K562 (cell line): ENCODE results near the gene GMDS. TPM values are rescaled to one million over a fixed set of nuclear protein-coding genes. Genes with fewer than 3 reads are reported as not detected.

Source experiments
- ATAC-seq: fragments of 200-7000 bp; cut with Tn5 transposase; 3 replicates; pipeline ENCODE4 v1.9.1; 2020; ENCODE audit warnings: moderate library complexity
- BruUV-seq: library from RNA; stranded (reverse); fragments of 400-500 nt; replicated peaks from 2 replicates; lab custom pipeline; 2021; lab: Mats Ljungman, UMichigan
- CTCF ChIA-PET: fragments of 300-600 bp; formaldehyde crosslinking; extraction: SDS; loops from one replicate; lab custom pipeline; 2021; ENCODE audit warnings: low intra/inter-chr PET ratio; lab: Yijun Ruan, JAX
- POLR2A ChIA-PET: fragments of 300-600, 350-650 bp; sonication (Branson Sonifier 250); formaldehyde crosslinking; extraction: SDS; loops from one replicate; lab custom pipeline; 2021; ENCODE audit warnings: antibody characterized with exemption, inconsistent platforms; lab: Yijun Ruan, JAX
- DNase-seq, 4 experiments: peaks; one replicate each; pipeline versions ENCODE4 v3.0.0 to v3.0.0-alpha.2; 2011 to 2018; ENCODE audit warnings: low spot score in 3 of 4, mixed read lengths in 3 of 4; ENCODE audit errors: extremely low read depth in 1 of 4
- FAIRE-seq: peaks from 2 replicates; lab custom pipeline; 2011; peaks lifted over from hg19 to GRCh38; lab: Jason Lieb, UNC
- H2AFZ ChIP-seq: 2 replicates; pipeline ENCODE4 v1.6.0; 2011; ENCODE audit warnings: low read depth, low read length, control low read depth, inconsistent platforms
- H3K27ac ChIP-seq: fragments of 200-600 bp; 3 replicates; pipeline ENCODE4 v1.8.0; 2011; ENCODE audit warnings: low read depth, mild to moderate bottlenecking, control low read depth, inconsistent platforms, low read length, moderate library complexity, mixed read lengths; ENCODE audit errors: extremely low read depth
- H3K27me3 ChIP-seq, 2 experiments: fragments of 300-600 bp in 1 of 2; 2 replicates in 1 of 2; 3 replicates in 1 of 2; pipeline versions ENCODE4 v1.6.0 to v1.8.0; 2011; ENCODE audit warnings: inconsistent platforms in 2 of 2, low read length in 2 of 2, mild to moderate bottlenecking in 1 of 2, mixed read lengths in 1 of 2, moderate library complexity in 1 of 2; ENCODE audit not compliant: control insufficient read depth in 2 of 2, insufficient read depth in 2 of 2
- H3K36me3 ChIP-seq: fragments of 300-600 bp; 3 replicates; pipeline ENCODE4 v1.8.0; 2011; ENCODE audit warnings: mild to moderate bottlenecking, low read length, inconsistent platforms; ENCODE audit not compliant: control insufficient read depth, insufficient read depth
- H3K4me1 ChIP-seq, 2 experiments: fragments of 200-600 bp in 1 of 2; replicated peaks in 1 of 2; 2 replicates in 1 of 2; 3 replicates in 1 of 2; pipeline versions ENCODE4 v1.5.1 to v1.8.0; 2011; ENCODE audit warnings: inconsistent platforms in 2 of 2, low read length in 2 of 2, mild to moderate bottlenecking in 1 of 2, mixed read lengths in 1 of 2, moderate library complexity in 1 of 2; ENCODE audit not compliant: control insufficient read depth in 2 of 2, insufficient read depth in 2 of 2
- H3K4me2 ChIP-seq: 2 replicates; pipeline ENCODE4 v1.6.1; 2011; ENCODE audit warnings: low read length, control low read depth, inconsistent platforms, mixed read lengths; ENCODE audit not compliant: insufficient read depth
- H3K4me3 ChIP-seq: fragments of 200-600 bp; sonication (generic), shearing (Covaris generic); 2 replicates; pipeline ENCODE4 v1.5.1; 2016; ENCODE audit warnings: control low read depth, inconsistent platforms
- H3K79me2 ChIP-seq: fragments of 200-600 bp; 3 replicates; pipeline ENCODE4 v1.8.0; 2011; ENCODE audit warnings: low read length, inconsistent platforms; ENCODE audit not compliant: control insufficient read depth, insufficient read depth
- H3K9ac ChIP-seq, 2 experiments: 2 replicates each; pipeline versions ENCODE4 v1.6.0 to v1.6.1; 2011; ENCODE audit warnings: low read depth in 2 of 2, low read length in 2 of 2, control low read depth in 1 of 2, inconsistent platforms in 1 of 2, mild to moderate bottlenecking in 1 of 2, mixed read lengths in 1 of 2; ENCODE audit not compliant: insufficient read depth in 1 of 2
- H3K9me1 ChIP-seq: one replicate; pipeline ENCODE4 v1.6.0; 2011; ENCODE audit warnings: inconsistent platforms, mild to moderate bottlenecking, low read length, moderate library complexity; ENCODE audit not compliant: control insufficient read depth, insufficient read depth
- H3K9me3 ChIP-seq: replicated peaks from 2 replicates; pipeline ENCODE4 v1.5.1; 2011; ENCODE audit warnings: low read depth, low read length, inconsistent platforms; ENCODE audit not compliant: control insufficient read depth, insufficient read depth
- H4K20me1 ChIP-seq: replicated peaks from 2 replicates; pipeline ENCODE4 v1.6.1; 2011; ENCODE audit warnings: low read length, inconsistent platforms, mixed read lengths; ENCODE audit not compliant: control insufficient read depth, insufficient read depth
- DNMT1 ChIP-seq: fragments of 450-650 bp; IDR thresholded peaks from 2 replicates; pipeline ENCODE4 v1.6.1; 2016; ENCODE audit warnings: antibody characterized with exemption, mild to moderate bottlenecking
- ETS1 ChIP-seq: conservative IDR thresholded peaks from 2 replicates; pipeline ENCODE4 v1.6.1; 2011; ENCODE audit warnings: low read depth, mild to moderate bottlenecking, low read length; ENCODE audit not compliant: control insufficient read depth
- NBN ChIP-seq: fragments of 450-650 bp; IDR thresholded peaks from 2 replicates; pipeline ENCODE4 v1.6.1; 2016; ENCODE audit warnings: low read depth, mild to moderate bottlenecking
- TAF7 ChIP-seq: fragments of 450-650 bp; IDR thresholded peaks from 2 replicates; pipeline ENCODE4 v1.6.1; 2016; ENCODE audit warnings: missing genetic modification characterization, missing compliant biosample characterization
- TFE3 ChIP-seq: fragments of 450-650 bp; formaldehyde crosslinking; IDR thresholded peaks from 2 replicates; pipeline ENCODE4 v1.4.0; 2020; ENCODE audit warnings: mild to moderate bottlenecking, mixed read lengths
- TSC22D4 ChIP-seq: fragments of 450-650 bp; IDR thresholded peaks from 2 replicates; pipeline ENCODE4 v1.6.1; 2016; ENCODE audit warnings: missing genetic modification characterization, missing biosample characterization, control low read depth
- ZBTB17 ChIP-seq: fragments of 450-650 bp; formaldehyde crosslinking; IDR thresholded peaks from 2 replicates; pipeline ENCODE4 v1.4.0; 2020; ENCODE audit warnings: mild to moderate bottlenecking
- ZNF165 ChIP-seq: fragments of 250-450 bp; sonication (Bioruptor Pico); IDR thresholded peaks from 2 replicates; pipeline ENCODE4 v1.4.0; 2020; ENCODE audit warnings: borderline replicate concordance
- ZNF197 ChIP-seq: fragments of 200-800 bp; sonication (Bioruptor generic); IDR thresholded peaks from 2 replicates; pipeline ENCODE4 v1.6.1; 2016; ENCODE audit warnings: low read depth, missing genetic modification characterization, missing compliant biosample characterization
- WGBS: fragments of 100-300 bp; shearing (Covaris generic); methylation state at CpG from one replicate; pipeline ENCODE4 v1.1.6; 2016; ENCODE audit warnings: low coverage, mixed read lengths; ENCODE audit not compliant: insufficient coverage; ENCODE audit errors: missing lambda C conversion rate; 5-methylcytosine and 5-hydroxymethylcytosine counted together
- in situ Hi-C: fragments of 300-500 bp; cut with MboI; formaldehyde crosslinking; loops from 4 replicates; pipeline ENCODE4 v1.15.0; 2018; ENCODE audit warnings: inconsistent platforms, mixed read lengths
- intact Hi-C: fragments of 100-400 bp; cut with micrococcal nuclease; formaldehyde crosslinking; loops from 2 replicates; pipeline ENCODE4 v1.14.2; 2022
- polyA plus RNA-seq, 8 experiments: library from polyadenylated mRNA; depleted of rRNA in 4 of 8; stranded (reverse) in 5 of 8; unstranded in 3 of 8; fragments of >200 nt; fragmentation: Nextera tagmentation in 2 of 8; fragmentation: Illumina TruSeq in 1 of 8; extraction: Ambion mirVana in 2 of 8; extraction: Trizol in 1 of 8; gene quantifications; 2 replicates each; pipeline versions ENCODE4 v1.2.1 to v1.2.3, GENCODE V29; 2011 to 2014; ENCODE audit warnings: inconsistent platforms in 1 of 8, missing spikeins in 1 of 8
- total RNA-seq, 7 experiments: library from RNA; depleted of rRNA in 6 of 7; stranded (reverse); fragments of >200 nt in 6 of 7; fragmentation: Illumina TruSeq in 2 of 7; extraction: Trizol in 2 of 7; gene quantifications; 2 replicates each; pipeline versions ENCODE4 v1.2.1 to v1.2.3, GENCODE V29; 2011 to 2021; ENCODE audit warnings: low replicate concordance in 1 of 7

The GMDS gene
- total and polyA plus RNA-seq, 9 of the 15 experiments (the other 6 are each of a cell fraction or from before 2014, with no cell fraction given), result 0.48 to 31.8 (median 13.4) TPM

DNA sequence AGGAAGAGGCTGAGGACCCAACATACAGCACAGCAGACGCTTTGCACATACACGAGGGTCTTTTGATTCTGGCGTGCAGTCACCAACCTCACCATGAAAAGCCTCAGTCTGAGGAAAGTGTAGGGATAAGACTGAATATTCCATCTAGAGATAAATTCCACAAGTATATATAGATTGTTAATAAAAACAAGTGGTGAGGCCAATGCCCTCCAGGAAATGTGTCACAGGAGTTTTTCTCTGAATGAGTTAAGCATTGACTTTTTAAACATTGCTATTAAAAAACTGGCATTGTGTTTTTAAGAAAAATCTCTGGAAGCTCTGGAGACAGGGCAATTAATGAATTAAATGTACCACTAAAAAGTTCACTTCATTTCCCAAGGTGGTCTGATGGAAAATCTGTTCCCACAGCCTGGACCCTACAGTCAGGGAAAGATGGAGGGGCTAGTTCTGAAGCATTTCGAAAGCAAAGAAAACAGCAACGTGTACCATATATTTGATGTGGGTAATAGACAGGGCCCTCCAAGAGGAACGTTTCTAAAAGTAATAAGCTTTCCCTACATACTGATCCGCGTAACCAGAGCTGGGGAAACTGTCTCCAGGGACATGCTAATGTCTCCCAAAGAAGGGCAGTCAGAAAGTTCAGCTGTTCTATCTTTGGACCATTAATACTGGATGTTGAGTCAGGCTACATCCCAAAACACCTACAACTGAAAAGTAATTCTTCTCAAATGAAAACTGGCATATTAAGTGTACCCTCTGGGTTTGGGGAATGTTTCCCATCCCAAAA is 334.6 kb downstream of the GMDS start:
- Histone ChIP-seq H2AFZ (no peak overlapping the region), H3K4me2 (no peak overlapping the region), H4K20me1 (peaks cover 10% of the 10 kb centered on the region; the same call in 1 of the 2 replicates), H3K4me1 (no peaks in the 10 kb centered on the region), H3K9ac (no peak overlapping the region), H3K27ac (no peak overlapping the region), H3K9me1 (no peaks in the 10 kb centered on the region), H3K27me3 (peaks cover 0 to 18% of the 10 kb centered on the region in 2 experiments; a peak in 2 of 5 replicates), H3K36me3 (no peaks in the 10 kb centered on the region), H3K79me2 (no peaks in the 10 kb centered on the region), H3K9me3 (no peaks in the 10 kb centered on the region), H3K4me3 (no peak overlapping the region)
- ATAC-seq, result no peak
- DNase-seq, result no peak
- intact Hi-C loops (no loop called here), in situ Hi-C loops (no loop called here)
- 8% methylated on average over 8 of the region's 8 CpGs for WGBS
- no peak for FAIRE-seq
- ChIA-PET CTCF (no interaction called here), POLR2A (no interaction called here)
- BruUV-seq, result no TSS peak
- TF ChIP-seq ZNF197 (no peak), TSC22D4 (tag) (no peak), ZNF165 (CRISPR knock-in tag) (no peak), ETS1 (no peak), DNMT1 (no peak), NBN (no peak), TFE3 (CRISPR knock-in tag) (no peak), TAF7 (tag) (no peak), ZBTB17 (CRISPR knock-in tag) (no peak)
